OCI-LY3 (cell line): ENCODE measurements around the gene C1orf122.

Source experiments
- H2AFZ ChIP-seq: fragments of 200-600, 300-600 bp; shearing (Covaris generic); 2 replicates; pipeline ENCODE4 v1.6.0; 2014; ENCODE audit warnings: antibody characterized with exemption, low read depth, low read length
- H3K27ac ChIP-seq: fragments of 200-600, 300-600 bp; sonication (generic); 2 replicates; pipeline ENCODE4 v1.5.1; 2014; ENCODE audit warnings: mild to moderate bottlenecking, low read length, moderate library complexity, mixed read lengths
- H3K27me3 ChIP-seq: fragments of 200-600, 300-600 bp; sonication (generic); 2 replicates; pipeline ENCODE4 v1.6.1; 2014; ENCODE audit warnings: low read depth, low read length, mixed read lengths
- H3K36me3 ChIP-seq: fragments of 200-600, 300-600 bp; sonication (generic); replicated peaks from 2 replicates; pipeline ENCODE3; 2014; ENCODE audit warnings: low read depth, low read length, mixed read lengths
- H3K4me1 ChIP-seq: fragments of 300-600, 200-600 bp; sonication (generic); 2 replicates; pipeline ENCODE4 v1.6.1; 2014; ENCODE audit warnings: low read length, mixed read lengths
- H3K4me2 ChIP-seq: fragments of 200-600, 300-600 bp; sonication (generic); 2 replicates; pipeline ENCODE4 v1.6.1; 2014; ENCODE audit warnings: low read length, mixed read lengths
- H3K4me3 ChIP-seq: fragments of 300-600, 200-600 bp; sonication (generic); 2 replicates; pipeline ENCODE4 v1.5.1; 2014; ENCODE audit warnings: antibody characterized with exemption, mild to moderate bottlenecking, low read length, moderate library complexity
- H3K79me2 ChIP-seq: fragments of 300-600, 200-600 bp; shearing (Covaris generic); 2 replicates; pipeline ENCODE4 v1.6.1; 2014; ENCODE audit warnings: mild to moderate bottlenecking, low read length, mixed read lengths
- H3K9ac ChIP-seq: fragments of 300-600, 200-600 bp; shearing (Covaris generic); 2 replicates; pipeline ENCODE4 v1.6.0; 2014; ENCODE audit warnings: mild to moderate bottlenecking, low read length, moderate library complexity
- H3K9me3 ChIP-seq: fragments of 200-600, 300-600 bp; shearing (Covaris generic); 2 replicates; pipeline ENCODE4 v1.6.1; 2014; ENCODE audit warnings: low read length, mixed read lengths; ENCODE audit not compliant: insufficient read depth
- H4K20me1 ChIP-seq: fragments of 200-600, 300-600 bp; sonication (generic); 2 replicates; pipeline ENCODE4 v1.6.1; 2016; ENCODE audit warnings: low read length, mixed read lengths; ENCODE audit not compliant: insufficient read depth
- EZH2phosphoT487 ChIP-seq: fragments of 200-600 bp; shearing (Covaris generic); IDR thresholded peaks from 2 replicates; pipeline ENCODE4 v1.6.1; 2018; ENCODE audit warnings: antibody characterized with exemption, mixed run types, low read depth
- TF ChIP-seq, protein P1 (sequence below): fragments of 200-600, 300-600 bp; sonication (generic); IDR thresholded peaks from 2 replicates; pipeline ENCODE4 v1.5.1; 2014; ENCODE audit warnings: antibody characterized with exemption, low read length, low read depth

C1orf122 gene

DNA sequence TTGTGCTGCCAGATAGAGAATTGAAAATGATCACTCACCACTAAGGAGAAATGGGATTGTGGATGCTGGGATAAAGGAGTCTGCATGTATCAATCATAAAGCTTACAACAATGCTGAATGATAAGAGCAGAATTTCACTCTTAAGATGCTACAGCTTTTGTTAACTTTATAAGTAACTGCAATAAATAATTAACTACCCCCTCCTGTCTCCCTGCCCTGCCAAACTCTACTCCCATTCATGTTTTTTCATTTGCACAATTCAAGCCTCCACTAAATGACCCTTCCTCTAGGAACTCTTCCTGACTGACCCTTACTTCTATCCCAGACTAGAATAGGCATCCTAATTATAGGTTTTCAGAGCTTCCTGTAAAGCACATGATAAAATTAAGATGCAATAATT, 36.9 kb downstream of the C1orf122 start:
- Histone ChIP-seq H4K20me1 (no peaks in the 10 kb centered on the region), H3K27ac (no peak overlapping the region), H3K9me3 (no peaks in the 10 kb centered on the region), H3K4me3 (no peak overlapping the region), H3K4me1 (peaks cover 17% of the 10 kb centered on the region), H3K9ac (no peak overlapping the region), H3K4me2 (no peak overlapping the region), H3K27me3 (no peaks in the 10 kb centered on the region), H3K36me3 (no peaks in the 10 kb centered on the region), H3K79me2 (peaks cover 33% of the 10 kb centered on the region), H2AFZ (no peak overlapping the region)
- TF ChIP-seq EZH2phosphoT487: no peak
- TF ChIP-seq, protein P1, sequence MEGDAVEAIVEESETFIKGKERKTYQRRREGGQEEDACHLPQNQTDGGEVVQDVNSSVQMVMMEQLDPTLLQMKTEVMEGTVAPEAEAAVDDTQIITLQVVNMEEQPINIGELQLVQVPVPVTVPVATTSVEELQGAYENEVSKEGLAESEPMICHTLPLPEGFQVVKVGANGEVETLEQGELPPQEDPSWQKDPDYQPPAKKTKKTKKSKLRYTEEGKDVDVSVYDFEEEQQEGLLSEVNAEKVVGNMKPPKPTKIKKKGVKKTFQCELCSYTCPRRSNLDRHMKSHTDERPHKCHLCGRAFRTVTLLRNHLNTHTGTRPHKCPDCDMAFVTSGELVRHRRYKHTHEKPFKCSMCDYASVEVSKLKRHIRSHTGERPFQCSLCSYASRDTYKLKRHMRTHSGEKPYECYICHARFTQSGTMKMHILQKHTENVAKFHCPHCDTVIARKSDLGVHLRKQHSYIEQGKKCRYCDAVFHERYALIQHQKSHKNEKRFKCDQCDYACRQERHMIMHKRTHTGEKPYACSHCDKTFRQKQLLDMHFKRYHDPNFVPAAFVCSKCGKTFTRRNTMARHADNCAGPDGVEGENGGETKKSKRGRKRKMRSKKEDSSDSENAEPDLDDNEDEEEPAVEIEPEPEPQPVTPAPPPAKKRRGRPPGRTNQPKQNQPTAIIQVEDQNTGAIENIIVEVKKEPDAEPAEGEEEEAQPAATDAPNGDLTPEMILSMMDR: no peak

DNA sequence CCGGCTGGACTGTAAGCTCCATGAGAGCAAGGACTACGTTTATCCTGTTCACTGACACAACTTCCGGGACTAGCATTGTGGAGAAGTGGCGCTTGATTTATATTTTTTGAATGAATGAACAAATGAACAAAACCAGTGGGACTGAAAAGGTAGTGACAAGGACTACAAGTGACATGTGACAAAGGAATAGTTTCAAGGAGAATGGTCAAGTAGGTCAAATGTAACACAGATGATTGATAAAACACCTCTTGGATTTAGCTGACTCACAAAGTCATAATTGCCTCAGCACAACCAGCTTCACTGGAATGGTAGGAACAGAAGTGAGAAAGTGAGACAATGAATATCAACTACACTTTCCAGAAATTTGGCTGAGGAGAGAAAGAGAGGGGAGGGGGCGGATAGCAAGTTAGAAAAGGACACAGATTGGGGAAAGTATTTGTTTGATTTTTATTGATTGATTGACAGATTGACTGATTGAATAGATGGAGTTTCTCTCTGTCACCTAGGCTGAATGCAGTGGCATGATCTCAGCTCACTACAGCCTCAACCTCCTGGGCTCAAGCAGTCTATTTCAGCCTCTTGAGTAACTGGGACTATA, 37.6 kb downstream of the C1orf122 start:
- no peaks in the 10 kb centered on the region for H3K36me3 ChIP-seq
- no peaks in the 10 kb centered on the region for H3K27me3 ChIP-seq
- H2AFZ ChIP-seq: no peak overlapping the region
- no peak overlapping the region for H3K27ac ChIP-seq
- no peak overlapping the region for H3K4me2 ChIP-seq
- no peak overlapping the region for H3K9ac ChIP-seq
- H3K4me3 ChIP-seq: no peak overlapping the region
- no peaks in the 10 kb centered on the region for H4K20me1 ChIP-seq
- no peaks in the 10 kb centered on the region for H3K9me3 ChIP-seq
- TF ChIP-seq EZH2phosphoT487: no peak
- TF ChIP-seq, protein P1: no peak
- H3K4me1 ChIP-seq: peaks cover 17% of the 10 kb centered on the region
- H3K79me2 ChIP-seq: peaks cover 38% of the 10 kb centered on the region

DNA sequence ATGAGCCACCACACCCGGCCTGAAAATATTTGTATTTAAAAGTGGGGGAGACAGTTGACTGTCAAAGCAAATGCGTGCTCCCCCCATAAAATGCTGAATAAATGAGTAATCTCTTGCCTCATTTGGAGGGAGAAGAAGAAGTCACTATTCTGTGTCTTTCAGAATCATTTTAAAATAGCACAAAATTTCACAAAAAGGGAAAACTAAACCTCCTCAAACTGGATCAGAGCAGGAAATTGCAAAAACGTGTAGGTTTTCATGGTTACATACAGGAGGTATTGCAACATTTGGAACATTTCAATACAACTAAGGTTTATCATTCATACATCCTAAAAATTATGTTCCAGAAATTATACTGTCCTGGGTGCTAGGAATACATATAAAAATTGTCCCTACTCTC, 38.2 kb downstream of the C1orf122 start:
- H3K36me3 ChIP-seq: no peaks in the 10 kb centered on the region
- no peak overlapping the region for H2AFZ ChIP-seq
- no peaks in the 10 kb centered on the region for H3K27me3 ChIP-seq
- no peak overlapping the region for H3K27ac ChIP-seq
- no peak overlapping the region for H3K4me2 ChIP-seq
- peaks cover 17% of the 10 kb centered on the region for H3K4me1 ChIP-seq
- TF ChIP-seq EZH2phosphoT487: no peak
- TF ChIP-seq, protein P1: no peak
- H3K9ac ChIP-seq: no peak overlapping the region
- no peaks in the 10 kb centered on the region for H4K20me1 ChIP-seq
- H3K9me3 ChIP-seq: no peaks in the 10 kb centered on the region
- no peak overlapping the region for H3K4me3 ChIP-seq
- peaks cover 44% of the 10 kb centered on the region for H3K79me2 ChIP-seq

DNA sequence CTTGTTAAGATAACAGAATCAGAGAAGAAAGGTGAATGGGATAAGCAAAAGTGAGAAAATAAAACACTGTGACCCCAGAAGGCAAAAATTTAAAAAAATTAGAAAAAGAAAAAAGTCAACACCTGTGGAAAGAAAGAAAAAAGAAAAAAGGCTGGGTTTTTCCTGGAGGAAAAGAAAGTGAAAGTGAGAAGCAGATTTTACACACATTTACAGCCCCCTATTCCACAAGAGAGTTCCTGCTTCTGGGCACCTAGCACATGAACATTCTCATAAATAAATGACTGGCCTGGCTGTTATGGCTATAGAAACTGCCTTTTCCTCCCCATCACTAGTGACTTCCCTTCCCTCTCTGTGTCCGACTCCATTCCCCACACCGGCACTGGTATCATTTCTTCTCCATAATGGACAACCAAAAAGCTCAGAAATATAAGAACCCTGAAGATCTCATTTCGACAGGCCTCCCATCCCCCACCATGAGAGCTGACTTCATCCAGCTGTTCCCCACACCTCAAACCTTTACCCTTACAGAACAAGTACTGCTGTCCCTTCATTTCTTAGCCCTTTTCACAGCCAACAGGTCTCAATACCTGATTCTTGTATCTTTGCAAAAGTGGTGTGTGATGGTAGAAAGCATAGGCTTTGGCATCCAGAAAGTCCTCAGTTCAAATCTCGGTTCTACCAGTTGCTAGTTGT, 39.2 kb downstream of the C1orf122 start:
- TF ChIP-seq EZH2phosphoT487: no peak
- TF ChIP-seq, protein P1: no peak
- H3K79me2 ChIP-seq: peaks cover 51% of the 10 kb centered on the region
- no peak overlapping the region for H3K9ac ChIP-seq
- H2AFZ ChIP-seq: no peak overlapping the region
- H3K36me3 ChIP-seq: no peaks in the 10 kb centered on the region
- H3K27me3 ChIP-seq: no peaks in the 10 kb centered on the region
- H3K27ac ChIP-seq: no peak overlapping the region; the same call in 1 of the 2 replicates
- peak overlapping the region; percentile 50 for H3K4me2 ChIP-seq
- no peaks in the 10 kb centered on the region for H4K20me1 ChIP-seq
- H3K4me1 ChIP-seq: peaks cover 17% of the 10 kb centered on the region
- peak overlapping the region; percentile 20; the same call in 1 of the 2 replicates for H3K4me3 ChIP-seq
- H3K9me3 ChIP-seq: no peaks in the 10 kb centered on the region
